Stimulated activated CD8-positive, alpha-beta memory T cell treated with anti-CD3 and anti-CD28 coated beads, Interleukin-15, amount 100 ng/mL, for 4 hours (primary cell): ENCODE data around the gene ZGRF1.
"Not testable (repeated sequence)": the region's sequence is repeated elsewhere in the genome, so short reads cannot be mapped to it uniquely, and the experiment has no call there.

Source experiments
- DNase-seq, 2 donors: peaks; one replicate each; pipeline ENCODE4 v3.0.0-alpha.2; 2020; ENCODE audit warnings: low read depth in 2 of 2

The ZGRF1 gene, protein sequence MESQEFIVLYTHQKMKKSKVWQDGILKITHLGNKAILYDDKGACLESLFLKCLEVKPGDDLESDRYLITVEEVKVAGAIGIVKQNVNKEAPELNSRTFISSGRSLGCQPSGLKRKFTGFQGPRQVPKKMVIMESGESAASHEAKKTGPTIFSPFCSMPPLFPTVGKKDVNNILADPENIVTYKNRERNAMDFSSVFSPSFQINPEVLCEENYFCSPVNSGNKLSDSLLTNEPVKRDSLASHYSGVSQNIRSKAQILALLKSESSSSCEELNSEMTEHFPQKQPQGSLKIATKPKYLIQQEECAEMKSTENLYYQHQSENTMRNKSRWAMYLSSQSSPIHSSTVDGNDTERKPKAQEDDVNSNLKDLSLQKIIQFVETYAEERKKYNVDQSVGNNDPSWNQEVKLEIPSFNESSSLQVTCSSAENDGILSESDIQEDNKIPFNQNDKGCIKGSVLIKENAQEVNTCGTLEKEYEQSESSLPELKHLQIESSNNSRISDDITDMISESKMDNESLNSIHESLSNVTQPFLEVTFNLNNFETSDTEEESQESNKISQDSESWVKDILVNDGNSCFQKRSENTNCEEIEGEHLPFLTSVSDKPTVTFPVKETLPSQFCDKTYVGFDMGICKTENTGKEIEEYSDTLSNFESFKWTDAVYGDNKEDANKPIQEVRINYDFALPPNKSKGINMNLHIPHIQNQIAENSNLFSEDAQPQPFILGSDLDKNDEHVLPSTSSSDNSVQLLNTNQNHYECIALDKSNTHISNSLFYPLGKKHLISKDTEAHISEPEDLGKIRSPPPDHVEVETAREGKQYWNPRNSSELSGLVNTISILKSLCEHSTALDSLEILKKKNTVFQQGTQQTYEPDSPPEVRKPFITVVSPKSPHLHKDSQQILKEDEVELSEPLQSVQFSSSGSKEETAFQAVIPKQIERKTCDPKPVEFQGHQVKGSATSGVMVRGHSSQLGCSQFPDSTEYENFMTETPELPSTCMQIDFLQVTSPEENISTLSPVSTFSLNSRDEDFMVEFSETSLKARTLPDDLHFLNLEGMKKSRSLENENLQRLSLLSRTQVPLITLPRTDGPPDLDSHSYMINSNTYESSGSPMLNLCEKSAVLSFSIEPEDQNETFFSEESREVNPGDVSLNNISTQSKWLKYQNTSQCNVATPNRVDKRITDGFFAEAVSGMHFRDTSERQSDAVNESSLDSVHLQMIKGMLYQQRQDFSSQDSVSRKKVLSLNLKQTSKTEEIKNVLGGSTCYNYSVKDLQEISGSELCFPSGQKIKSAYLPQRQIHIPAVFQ (N-terminal part only)

GRCh38 chr4:112636688-112637551 is at the start of gene ZGRF1, which contains the start of gene LARP7:
TSS of gene ZGRF1 (minus strand) at chr4:112636909. CDS start at chr4:112633176, 3,733 bp downstream.
TSS of gene LARP7 (plus strand) at chr4:112637143. CDS start at chr4:112644670, 7,527 bp downstream.
- peak; percentile 94 to 97 for DNase-seq

- no peak for DNase-seq
These were observed 44.3 kb upstream of the ZGRF1 start for GRCh38 chr4:112680996-112681395.

DNA sequence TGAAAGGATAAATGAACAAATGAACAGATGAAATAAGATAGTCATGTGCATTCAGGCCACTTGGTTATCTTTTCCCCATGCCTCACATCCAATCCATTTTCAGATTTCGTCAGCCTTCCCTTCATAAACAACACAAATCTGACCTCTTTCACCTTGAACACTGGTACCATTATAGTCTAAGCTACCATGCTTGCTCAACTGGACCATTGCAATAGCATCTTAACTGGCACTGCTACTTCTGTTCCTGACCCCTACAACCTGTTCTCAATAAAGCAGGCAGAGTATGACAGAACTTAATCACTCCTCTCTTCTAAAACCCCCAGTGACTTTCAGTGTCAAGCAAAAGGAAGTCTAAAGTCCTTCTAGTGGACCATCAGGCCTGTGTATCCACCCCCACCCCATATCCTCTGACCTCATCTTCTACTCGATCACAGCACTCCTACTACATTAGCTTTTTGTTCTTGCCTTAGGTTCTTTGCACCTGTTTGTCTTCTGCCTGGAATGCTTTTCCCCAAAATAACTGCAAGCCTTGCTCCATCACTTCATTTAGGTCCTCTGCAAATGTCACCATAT is 40.9 kb upstream of the ZGRF1 start:
- no peak for DNase-seq

GRCh38 chr4:112674376-112674775 is 37.7 kb upstream of the ZGRF1 start:
- DNase-seq: no peak

DNA sequence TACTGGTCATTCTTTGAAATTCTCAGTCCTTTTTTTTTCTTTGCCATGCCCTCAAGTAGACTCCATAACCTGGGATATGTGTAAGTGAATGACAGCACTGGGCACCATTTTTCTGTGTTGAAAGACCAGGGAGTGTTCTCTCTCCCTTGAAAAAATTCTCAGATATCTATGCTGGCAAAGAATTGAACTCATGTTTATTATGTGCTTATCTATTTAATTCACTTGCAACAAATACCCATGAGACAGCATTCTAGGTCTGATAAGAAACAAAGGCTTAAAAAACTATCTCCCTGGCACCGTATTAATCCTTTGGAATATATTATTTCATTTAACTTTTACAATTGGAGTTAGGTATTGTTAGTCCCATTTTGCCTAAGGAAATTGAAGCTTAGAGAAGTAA is 37.0 kb upstream of the ZGRF1 start:
- no peak for DNase-seq

DNA sequence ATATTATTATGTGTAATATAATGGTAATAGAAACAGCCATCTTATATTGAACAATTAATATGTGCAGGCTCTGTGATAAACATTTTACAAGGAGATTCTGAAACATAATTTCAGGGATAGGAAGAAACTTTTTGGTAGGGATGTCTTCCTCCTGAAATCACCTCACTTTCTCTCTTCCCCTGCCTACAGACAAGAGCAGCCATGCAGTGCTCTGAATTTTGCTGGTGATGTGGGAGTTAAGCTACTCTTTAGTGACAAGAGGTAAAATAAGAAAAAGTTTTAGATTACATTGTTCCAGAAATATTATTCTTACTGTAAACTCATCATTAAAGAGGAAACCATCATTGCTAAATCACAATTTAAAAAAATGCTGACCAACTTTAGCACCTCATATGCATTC is 36.4 kb upstream of the ZGRF1 start:
- no peak for DNase-seq

GRCh38 chr4:112668131-112668530 is 31.4 kb upstream of the ZGRF1 start:
- DNase-seq: no peak

DNA sequence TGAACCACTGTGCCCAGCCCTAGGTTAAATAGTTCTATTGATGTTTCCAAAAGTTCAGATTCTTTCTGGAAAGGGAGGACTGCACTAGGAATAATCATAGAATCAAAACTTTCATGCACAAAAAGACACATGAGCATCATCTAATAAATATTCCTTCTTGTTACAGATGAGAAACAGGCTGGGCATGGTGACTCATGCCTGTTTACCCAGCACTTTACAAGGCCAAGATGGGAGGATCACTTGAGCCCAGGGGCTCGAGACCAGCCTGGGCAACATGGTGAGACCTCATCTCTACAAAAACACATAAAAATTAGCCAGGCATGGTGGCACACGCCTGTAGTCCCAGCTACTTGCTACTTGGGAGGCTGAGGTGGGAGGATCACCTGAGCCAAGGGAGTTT is 27.9 kb upstream of the ZGRF1 start:
- no peak for DNase-seq

DNA sequence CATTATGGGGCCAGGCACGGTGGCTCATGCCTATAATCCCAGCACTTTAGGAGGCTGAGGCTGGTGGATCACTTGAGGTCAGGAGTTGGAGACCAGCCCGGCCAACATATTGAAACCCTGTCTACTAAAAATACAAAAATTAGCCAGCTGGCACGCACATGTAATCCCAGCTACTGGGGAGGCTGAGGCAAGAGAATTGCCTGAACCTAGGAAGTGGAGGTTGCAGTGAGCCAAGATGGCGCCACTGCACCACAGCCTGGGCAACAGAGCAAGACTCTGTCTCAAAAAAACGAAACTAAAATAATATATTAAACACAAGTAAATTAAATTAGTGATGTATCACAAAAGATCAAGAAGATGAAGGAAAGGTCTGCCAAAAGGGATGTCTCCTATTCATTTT is 19.4 kb upstream of the ZGRF1 start:
- not testable (repeated sequence) for DNase-seq

GRCh38 chr4:112655270-112655669 is 18.6 kb upstream of the ZGRF1 start:
- DNase-seq: no peak

GRCh38 chr4:112652216-112652615 is 15.5 kb upstream of the ZGRF1 start:
- no peak for DNase-seq

- DNase-seq: no peak
These were observed 14.9 kb upstream of the ZGRF1 start for GRCh38 chr4:112651641-112652040.

DNA sequence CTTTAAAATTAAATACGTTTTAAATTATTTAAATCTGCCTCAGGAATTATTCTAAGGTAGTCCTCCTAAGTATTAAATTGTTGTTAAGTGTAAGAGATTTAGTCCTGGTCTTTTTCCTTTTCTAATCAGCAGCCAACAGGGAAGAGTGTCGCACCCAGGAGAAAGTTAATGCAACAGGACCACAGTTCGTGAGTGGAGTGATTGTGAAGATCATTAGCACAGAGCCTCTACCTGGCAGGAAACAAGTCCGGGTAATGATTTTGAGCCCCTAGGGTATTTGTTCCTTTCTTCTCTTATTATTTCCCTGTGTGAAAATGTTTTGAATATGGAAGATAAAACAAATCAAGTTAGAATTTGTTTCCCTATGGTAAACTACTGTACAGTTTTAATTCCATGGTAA is 13.6 kb upstream of the ZGRF1 start:
- no peak for DNase-seq

DNA sequence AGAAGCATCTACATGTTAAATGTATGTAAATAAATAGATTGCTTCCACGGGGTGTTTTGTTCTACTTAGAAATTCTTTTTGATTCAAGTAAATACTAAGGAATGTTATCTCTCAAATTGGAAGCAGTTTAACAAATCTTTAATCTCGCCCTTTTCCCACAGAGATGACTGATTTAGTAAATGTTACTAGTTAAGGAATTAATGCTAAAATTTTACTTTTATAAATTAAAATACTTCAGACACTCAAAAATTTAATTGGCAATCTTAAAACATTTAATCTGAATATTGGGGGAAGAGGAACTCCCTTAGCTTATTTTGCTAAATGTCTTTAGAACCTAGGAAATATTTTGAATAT is 12.3 kb upstream of the ZGRF1 start:
- no peak for DNase-seq

- no peak for DNase-seq
These were observed 11.8 kb upstream of the ZGRF1 start for GRCh38 chr4:112648263-112649054.

DNA sequence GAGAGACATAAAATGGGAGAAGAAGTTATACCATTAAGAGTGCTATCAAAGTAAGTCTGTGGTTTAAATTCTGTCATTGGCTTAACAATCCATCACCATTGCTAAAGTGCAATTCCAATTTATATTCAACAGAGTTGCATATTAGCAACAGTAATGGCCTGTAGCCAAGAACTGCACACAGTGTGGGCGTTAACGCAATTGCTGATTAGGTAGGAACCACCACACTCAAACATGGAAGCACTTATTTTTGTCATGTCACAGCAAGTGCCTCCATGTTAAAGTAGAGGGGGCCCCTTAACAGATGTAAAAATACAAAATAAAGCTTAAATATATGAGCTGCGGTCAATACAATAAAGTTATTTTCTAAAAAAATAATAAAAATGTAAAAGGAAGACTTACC is 11.1 kb upstream of the ZGRF1 start:
- DNase-seq: no peak

DNA sequence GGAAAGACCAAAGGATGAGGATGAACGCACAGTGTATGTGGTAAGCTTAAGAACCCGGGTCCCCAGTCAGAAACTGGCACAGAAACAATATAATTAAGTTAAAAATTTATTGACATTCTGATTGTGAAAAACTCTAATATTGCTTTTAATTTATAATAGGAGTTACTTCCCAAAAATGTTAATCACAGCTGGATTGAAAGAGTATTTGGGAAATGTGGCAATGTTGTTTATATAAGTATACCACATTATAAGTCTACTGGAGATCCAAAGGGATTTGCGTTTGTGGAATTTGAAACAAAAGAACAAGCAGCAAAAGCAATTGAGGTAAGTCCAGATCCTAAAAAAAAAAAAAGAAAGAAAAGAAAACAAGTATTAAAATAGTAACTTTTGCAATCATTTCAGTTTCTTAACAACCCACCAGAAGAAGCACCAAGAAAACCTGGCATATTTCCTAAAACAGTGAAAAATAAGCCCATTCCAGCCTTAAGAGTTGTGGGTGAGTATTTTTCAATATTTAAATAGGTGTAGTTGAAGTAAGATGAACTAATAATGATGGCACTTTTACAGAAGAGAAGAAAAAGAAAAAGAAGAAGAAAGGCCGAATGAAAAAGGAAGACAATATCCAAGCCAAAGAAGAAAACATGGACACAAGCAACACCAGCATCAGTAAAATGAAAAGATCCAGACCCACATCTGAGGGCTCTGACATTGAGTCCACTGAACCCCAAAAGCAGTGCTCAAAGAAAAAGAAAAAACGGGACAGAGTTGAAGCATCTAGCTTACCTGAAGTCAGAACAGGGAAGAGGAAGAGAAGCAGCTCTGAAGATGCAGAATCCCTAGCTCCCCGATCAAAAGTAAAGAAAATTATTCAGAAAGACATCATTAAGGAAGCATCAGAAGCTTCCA is 10.2 kb upstream of the ZGRF1 start:
- no peak for DNase-seq

GRCh38 chr4:112645541-112646329 is 9.0 kb upstream of the ZGRF1 start:
- DNase-seq: no peak
